Activated CD4-positive, alpha-beta memory T cell treated with anti-CD3 and anti-CD28 coated beads, Interleukin-2, amount 10 ng/mL, durations not matched to agents 7 days and 5 days (primary cell): Measurements from ENCODE around the gene PRR36. TPM values are rescaled to one million over a fixed set of nuclear protein-coding genes. Genes with fewer than 3 reads are reported as not detected.
"Not testable (repeated sequence)": the region's sequence is repeated elsewhere in the genome, so short reads cannot be mapped to it uniquely, and the experiment has no call there.

Experiments used
- CTCF ChIA-PET: fragments of 350-600 bp; sonication (Branson Sonifier 250); formaldehyde crosslinking; loops from one replicate; lab custom pipeline; 2021; ENCODE audit warnings: antibody characterized with exemption, inconsistent platforms; lab: Charles Lee
- POLR2A ChIA-PET: fragments of 350-600 bp; sonication (Branson Sonifier 250); formaldehyde crosslinking; loops from one replicate; lab custom pipeline; 2021; ENCODE audit warnings: antibody characterized with exemption; lab: Charles Lee
- DNase-seq: peaks from one replicate; pipeline ENCODE4 v3.0.0-alpha.2; 2020
- H3K27ac Mint-ChIP-seq: one replicate; pipeline ENCODE4 v1.8.0; 2021; ENCODE audit warnings: mild to moderate bottlenecking, mixed read lengths
- H3K27me3 Mint-ChIP-seq: one replicate; pipeline ENCODE4 v1.8.0; 2021; ENCODE audit warnings: mixed read lengths
- H3K36me3 Mint-ChIP-seq: one replicate; pipeline ENCODE4 v1.8.0; 2021; ENCODE audit warnings: low read depth, mixed read lengths
- H3K4me1 Mint-ChIP-seq: one replicate; pipeline ENCODE4 v1.8.0; 2021; ENCODE audit warnings: mixed read lengths
- H3K4me3 Mint-ChIP-seq: one replicate; pipeline ENCODE4 v1.8.0; 2021; ENCODE audit warnings: mild to moderate bottlenecking, mixed read lengths
- H3K9me3 Mint-ChIP-seq: one replicate; pipeline ENCODE4 v1.8.0; 2021; ENCODE audit warnings: mixed read lengths
- total RNA-seq, 2 experiments: library from RNA; stranded (reverse); gene quantifications; one replicate each; pipeline ENCODE4 v1.2.3, GENCODE V29; 2021

Gene PRR36
- total RNA-seq, 2 experiments from 2014 or later = 0.05 to 0.13 TPM

DNA sequence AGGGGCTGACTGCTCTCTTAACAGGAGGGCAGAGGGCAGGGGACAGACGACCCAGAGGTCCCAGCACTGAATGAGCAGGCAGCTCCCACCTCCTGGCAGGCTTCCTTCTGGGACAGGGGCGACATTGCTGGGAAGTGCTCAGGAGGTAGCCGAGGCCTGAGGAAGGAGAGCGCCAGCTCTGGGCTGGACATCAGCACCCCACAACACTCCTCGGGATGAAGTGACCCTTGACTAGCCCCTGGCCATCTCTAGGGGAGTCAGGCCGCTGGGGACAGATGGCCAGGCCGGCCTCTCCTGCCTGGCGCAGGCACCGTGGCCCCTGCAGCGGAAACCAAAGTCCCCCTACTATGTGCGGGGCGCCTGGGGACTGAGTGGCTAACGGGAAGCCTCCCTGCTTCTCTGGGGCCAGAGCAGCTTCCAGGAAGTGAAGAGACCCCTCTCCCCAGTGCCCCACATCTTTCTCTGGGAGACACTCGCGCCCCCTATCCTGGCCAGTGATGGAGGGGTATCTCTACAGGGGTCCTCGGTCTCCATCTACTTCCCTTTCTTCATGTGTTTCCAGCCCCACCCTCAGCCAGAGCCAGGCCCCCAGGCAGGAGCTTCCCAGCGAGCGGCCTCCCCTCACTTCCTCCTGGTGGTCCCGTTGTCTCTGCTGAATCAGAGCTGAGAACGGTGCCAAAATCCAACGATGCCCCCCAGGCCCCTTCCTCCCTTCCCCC is 10.1 kb downstream of the PRR36 start:
- Mint-ChIP-seq H3K4me1 (peaks cover 23% of the 10 kb centered on the region), H3K4me3 (no peak overlapping the region), H3K27me3 (peaks cover 40% of the 10 kb centered on the region), H3K9me3 (no peaks in the 10 kb centered on the region), H3K27ac (no peak overlapping the region), H3K36me3 (no peaks in the 10 kb centered on the region)
- no peak for DNase-seq
- ChIA-PET POLR2A (no interaction called here), CTCF (interaction anchor here (0.7 to 1.3 kb wide), 2 partner anchors 12 to 183 kb away, joined by 3 to 4 read pairs; partner anchors contain the start of gene TRAPPC5)

- Mint-ChIP-seq H3K27me3 (peaks cover 36% of the 10 kb centered on the region), H3K36me3 (no peaks in the 10 kb centered on the region), H3K4me3 (no peak overlapping the region), H3K9me3 (no peaks in the 10 kb centered on the region), H3K27ac (no peak overlapping the region), H3K4me1 (peaks cover 18% of the 10 kb centered on the region)
- DNase-seq = no peak
- POLR2A ChIA-PET = interaction anchor here (0.6 kb wide), 1 partner anchor 35 kb away, joined by 3 read pairs; no protein-coding TSS in a partner anchor
- CTCF ChIA-PET = interaction anchor here (1.0 to 1.3 kb wide), 2 partner anchors 40 to 182 kb away, joined by 3 to 4 read pairs; partner anchors contain the start of genes MAP2K7 and TRAPPC5
These were observed 10.8 kb downstream of the PRR36 start for GRCh38 chr19:7863157-7863970.

GRCh38 chr19:7862413-7862951 is 11.7 kb downstream of the PRR36 start:
- H3K4me3 Mint-ChIP-seq = no peak overlapping the region
- ChIA-PET POLR2A (interaction anchor here (1.2 to 1.3 kb wide), 2 partner anchors 10 to 58 kb away, joined by 3 to 4 read pairs; partner anchors contain the start of gene SNAPC2), CTCF (interaction anchor here (1.0 to 1.3 kb wide), 2 partner anchors 41 to 182 kb away, joined by 3 to 4 read pairs; partner anchors contain the start of genes MAP2K7 and TRAPPC5)
- DNase-seq = peak; percentile 73
- H3K27ac Mint-ChIP-seq = no peak overlapping the region
- H3K36me3 Mint-ChIP-seq = no peaks in the 10 kb centered on the region
- peaks cover 33% of the 10 kb centered on the region for H3K27me3 Mint-ChIP-seq
- no peaks in the 10 kb centered on the region for H3K9me3 Mint-ChIP-seq
- peaks cover 16% of the 10 kb centered on the region for H3K4me1 Mint-ChIP-seq

- no peak overlapping the region for H3K4me3 Mint-ChIP-seq
- H3K27me3 Mint-ChIP-seq = peaks cover 26% of the 10 kb centered on the region
- no peak overlapping the region for H3K27ac Mint-ChIP-seq
- ChIA-PET CTCF (interaction anchor here (1.5 kb wide), 1 partner anchor 10 kb away, joined by 4 read pairs; no protein-coding TSS in a partner anchor), POLR2A (interaction anchor here (1.2 to 1.6 kb wide), 3 partner anchors 9 to 59 kb away, joined by 3 to 4 read pairs (median 3); partner anchors contain the start of gene SNAPC2)
- no peaks in the 10 kb centered on the region for H3K36me3 Mint-ChIP-seq
- peaks cover 16% of the 10 kb centered on the region for H3K4me1 Mint-ChIP-seq
- no peak for DNase-seq
- no peaks in the 10 kb centered on the region for H3K9me3 Mint-ChIP-seq
These were observed 12.4 kb downstream of the PRR36 start for GRCh38 chr19:7861619-7862412.

DNA sequence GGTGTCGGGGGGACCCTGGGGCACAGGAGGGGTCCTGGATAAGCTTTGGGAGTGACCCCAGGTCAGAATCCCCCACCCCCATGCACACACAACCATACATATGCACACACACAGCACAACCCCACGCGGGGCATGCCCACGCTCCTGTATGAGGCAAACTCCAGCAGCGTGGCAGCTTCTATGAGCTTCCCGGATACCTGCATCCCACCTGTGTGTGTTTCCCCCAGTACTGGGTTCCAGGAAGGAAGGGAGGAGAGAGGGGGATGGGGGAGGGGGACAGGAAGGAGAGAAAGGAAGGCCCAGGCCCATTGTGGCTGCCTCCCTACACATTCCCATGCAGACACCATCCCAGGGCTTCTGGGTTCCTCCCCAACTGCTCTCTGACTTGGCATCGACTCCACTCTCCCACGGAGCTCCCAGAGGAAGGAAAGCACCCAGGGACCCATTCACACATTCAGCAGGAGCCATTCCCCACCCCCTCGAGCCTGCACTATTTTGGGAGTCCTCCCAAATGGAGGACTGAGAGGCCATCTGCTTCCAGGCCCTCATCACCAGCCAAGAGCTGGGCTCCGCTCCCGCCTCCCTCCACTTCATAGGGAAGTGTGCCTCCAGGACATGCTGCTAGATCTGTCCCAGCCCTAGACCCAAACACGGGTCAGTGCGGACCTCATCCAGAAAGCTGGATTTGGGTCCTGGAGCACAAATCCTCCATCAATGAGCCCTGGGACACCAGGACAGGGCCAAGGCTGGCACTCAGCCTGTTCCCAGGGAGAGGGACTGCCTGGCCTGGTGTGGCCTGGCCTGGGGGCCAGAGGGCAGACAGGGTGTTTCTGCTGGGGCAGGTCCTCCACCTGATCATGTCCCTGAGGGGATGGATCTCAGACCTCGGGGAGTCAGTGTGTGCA is 13.2 kb downstream of the PRR36 start:
- H3K4me1 Mint-ChIP-seq = peaks cover 16% of the 10 kb centered on the region
- ChIA-PET POLR2A (interaction anchor here (1.6 kb wide), 1 partner anchor 11 kb away, joined by 3 read pairs; no protein-coding TSS in a partner anchor), CTCF (interaction anchor here (1.5 to 4.5 kb wide), 2 partner anchors 8 to 9 kb away, joined by 4 to 25 read pairs; no protein-coding TSS in a partner anchor)
- no peak overlapping the region for H3K27ac Mint-ChIP-seq
- H3K27me3 Mint-ChIP-seq = peaks cover 21% of the 10 kb centered on the region
- no peaks in the 10 kb centered on the region for H3K9me3 Mint-ChIP-seq
- DNase-seq = no peak
- no peak overlapping the region for H3K4me3 Mint-ChIP-seq
- no peaks in the 10 kb centered on the region for H3K36me3 Mint-ChIP-seq

- ChIA-PET POLR2A (interaction anchor here (1.6 kb wide), 1 partner anchor 12 kb away, joined by 3 read pairs; no protein-coding TSS in a partner anchor), CTCF (interaction anchor here (1.5 to 4.5 kb wide), 2 partner anchors 8 to 9 kb away, joined by 4 to 25 read pairs; no protein-coding TSS in a partner anchor)
These were observed 14.1 kb downstream of the PRR36 start for GRCh38 chr19:7859831-7860713.

GRCh38 chr19:7859087-7859486 is 15.1 kb downstream of the PRR36 start:
- H3K27me3 Mint-ChIP-seq, H3K36me3 Mint-ChIP-seq, DNase-seq, H3K4me1 Mint-ChIP-seq, H3K27ac Mint-ChIP-seq, H3K9me3 Mint-ChIP-seq, POLR2A ChIA-PET, H3K4me3 Mint-ChIP-seq: not testable (repeated sequence)
- CTCF ChIA-PET = interaction anchor here (4.5 kb wide), 1 partner anchor 10 kb away, joined by 25 read pairs; no protein-coding TSS in a partner anchor

More at GRCh38 chr19:7859831-7860713, 14.1 kb downstream of the PRR36 start:
- no peak overlapping the region for H3K4me3 Mint-ChIP-seq
- H3K4me1 Mint-ChIP-seq = peaks cover 10% of the 10 kb centered on the region
- H3K27me3 Mint-ChIP-seq = peaks cover 15% of the 10 kb centered on the region
- no peak for DNase-seq
- no peak overlapping the region for H3K27ac Mint-ChIP-seq
- H3K36me3 Mint-ChIP-seq = no peaks in the 10 kb centered on the region
- no peaks in the 10 kb centered on the region for H3K9me3 Mint-ChIP-seq

DNA sequence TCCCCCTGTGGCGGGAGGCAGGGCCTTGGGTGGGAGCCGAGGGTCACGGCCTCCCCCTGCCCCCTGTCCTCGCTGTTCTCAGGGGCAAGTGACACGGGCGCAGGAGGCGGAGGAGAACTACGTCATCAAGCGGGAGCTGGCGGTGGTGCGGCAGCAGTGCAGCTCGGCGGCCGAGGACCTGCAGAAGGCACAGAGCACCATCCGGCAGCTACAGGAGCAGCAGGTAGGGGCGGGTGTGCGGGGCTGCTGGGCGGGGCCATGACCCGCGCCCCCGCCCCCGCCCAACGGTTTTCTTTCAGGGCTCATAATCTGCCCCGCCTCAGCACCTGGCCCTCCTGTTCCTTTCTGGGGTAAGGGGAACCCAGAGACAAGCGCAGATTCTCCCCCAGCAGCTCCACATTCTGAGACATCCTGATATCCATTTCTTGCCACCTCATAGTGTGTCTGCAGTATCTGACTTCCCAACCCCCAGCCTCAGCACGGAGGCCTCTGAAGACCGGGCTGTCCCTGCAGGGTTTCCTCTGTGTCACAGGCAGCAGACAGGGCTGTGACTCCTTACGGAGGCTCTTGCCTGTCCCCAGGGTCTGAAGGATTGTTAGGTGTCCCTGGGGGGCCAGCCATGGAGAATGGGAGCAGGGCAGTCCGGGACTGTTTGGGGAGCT is 15.9 kb downstream of the PRR36 start:
- Mint-ChIP-seq H3K4me3 (no peak overlapping the region), H3K36me3 (no peaks in the 10 kb centered on the region), H3K4me1 (peaks cover 5% of the 10 kb centered on the region), H3K9me3 (no peaks in the 10 kb centered on the region), H3K27ac (no peak overlapping the region), H3K27me3 (peaks cover 7% of the 10 kb centered on the region)
- DNase-seq = no peak
- ChIA-PET POLR2A (interaction anchor here (1.5 kb wide), 1 partner anchor 11 kb away, joined by 4 read pairs; no protein-coding TSS in a partner anchor), CTCF (interaction anchor here (0.7 to 4.5 kb wide), 5 partner anchors 11 to 121 kb away, joined by 3 to 25 read pairs (median 3); partner anchors contain the start of gene MAP2K7)

GRCh38 chr19:7857727-7858108 is 16.5 kb downstream of the PRR36 start:
- Mint-ChIP-seq H3K4me1 (peaks cover 5% of the 10 kb centered on the region), H3K9me3 (no peaks in the 10 kb centered on the region), H3K4me3 (no peak overlapping the region), H3K27me3 (peaks cover 7% of the 10 kb centered on the region), H3K27ac (no peak overlapping the region), H3K36me3 (no peaks in the 10 kb centered on the region)
- ChIA-PET CTCF (interaction anchor here (0.8 to 4.5 kb wide), 4 partner anchors 11 to 87 kb away, joined by 3 to 25 read pairs (median 3); partner anchors contain the start of gene MAP2K7), POLR2A (interaction anchor here (1.5 kb wide), 1 partner anchor 12 kb away, joined by 4 read pairs; no protein-coding TSS in a partner anchor)
- DNase-seq = no peak
